HEK293 (cell line): ENCODE results near the gene SLC16A4.
"Not testable (repeated sequence)": the region's sequence is repeated elsewhere in the genome, so short reads cannot be mapped to it uniquely, and the experiment has no call there.

Source experiments
- CTCF ChIA-PET: fragments of 350-600 bp; formaldehyde crosslinking; extraction: SDS; loops from one replicate; lab custom pipeline; 2021; ENCODE audit warnings: antibody characterized with exemption; lab: Yijun Ruan, JAX
- POLR2A ChIA-PET: fragments of 300-600 bp; formaldehyde crosslinking; extraction: SDS; loops from one replicate; lab custom pipeline; 2020; ENCODE audit warnings: antibody characterized with exemption, inconsistent platforms; lab: Yijun Ruan, JAX
- H3K27ac ChIP-seq: fragments of 200-500 bp; sonication (Bioruptor generic); 2 replicates; pipeline ENCODE4 v1.5.1; 2014; ENCODE audit warnings: low read depth, low read length, control low read depth, inconsistent platforms; ENCODE audit errors: extremely low read depth
- H3K36me3 ChIP-seq, 2 experiments: fragments of 200-500 bp in 1 of 2; sonication (Bioruptor generic) in 1 of 2; 1 replicate in 1 of 2; 2 replicates in 1 of 2; pipeline ENCODE4 v1.5.1; 2014 to 2017; ENCODE audit warnings: inconsistent platforms in 2 of 2, low read length in 2 of 2; ENCODE audit not compliant: control insufficient read depth in 2 of 2, insufficient read depth in 1 of 2
- H3K4me1 ChIP-seq: fragments of 200-500 bp; sonication (Bioruptor generic); 2 replicates; pipeline ENCODE4 v1.5.1; 2014; ENCODE audit warnings: mild to moderate bottlenecking, low read length, inconsistent platforms; ENCODE audit not compliant: control insufficient read depth, insufficient read depth
- H3K4me3 ChIP-seq: 2 replicates; pipeline ENCODE4 v1.5.1; 2011; ENCODE audit warnings: low read depth, mild to moderate bottlenecking, control low read depth, low read length, moderate library complexity
- H3K9me3 ChIP-seq: fragments of 200-500 bp; sonication (Bioruptor generic); 2 replicates; pipeline ENCODE4 v1.5.1; 2014; ENCODE audit warnings: low read depth, low read length, inconsistent platforms; ENCODE audit not compliant: control insufficient read depth, insufficient read depth
- KLF10 ChIP-seq: fragments of 450-650 bp; IDR thresholded peaks from 2 replicates; pipeline ENCODE4 v1.5.1; 2018; ENCODE audit warnings: missing biosample characterization, mild to moderate bottlenecking, missing genetic modification characterization
- WT1 ChIP-seq: fragments of 450-650 bp; formaldehyde crosslinking; IDR thresholded peaks from 2 replicates; pipeline ENCODE4 v1.5.1; 2016; ENCODE audit warnings: missing biosample characterization, missing genetic modification characterization
- ZNF121 ChIP-seq: fragments of 450-650 bp; formaldehyde crosslinking; IDR thresholded peaks from 2 replicates; pipeline ENCODE4 v1.5.1; 2016; ENCODE audit warnings: missing biosample characterization, missing genetic modification characterization
- ZNF521 ChIP-seq: fragments of 450-650 bp; formaldehyde crosslinking; IDR thresholded peaks from 2 replicates; pipeline ENCODE4 v1.5.1; 2017; ENCODE audit warnings: missing biosample characterization, mild to moderate bottlenecking, missing genetic modification characterization
- ZNF560 ChIP-seq: fragments of 450-650 bp; formaldehyde crosslinking; IDR thresholded peaks from 2 replicates; pipeline ENCODE4 v1.5.1; 2017; ENCODE audit warnings: missing biosample characterization, missing genetic modification characterization, borderline replicate concordance
- ZNF610 ChIP-seq: fragments of 450-650 bp; formaldehyde crosslinking; IDR thresholded peaks from 2 replicates; pipeline ENCODE4 v1.5.1; 2016; ENCODE audit warnings: missing biosample characterization, missing genetic modification characterization, borderline replicate concordance
- ZNF785 ChIP-seq: fragments of 450-650 bp; formaldehyde crosslinking; IDR thresholded peaks from 2 replicates; pipeline ENCODE4 v1.5.1; 2016; ENCODE audit warnings: missing biosample characterization, missing genetic modification characterization
- ZSCAN23 ChIP-seq: fragments of 450-650 bp; formaldehyde crosslinking; IDR thresholded peaks from 2 replicates; pipeline ENCODE4 v1.5.1; 2016; ENCODE audit warnings: missing biosample characterization, missing genetic modification characterization
- TF ChIP-seq, protein P1 (sequence below): fragments of 450-650 bp; formaldehyde crosslinking; IDR thresholded peaks from 2 replicates; pipeline ENCODE4 v1.5.1; 2016; ENCODE audit warnings: missing biosample characterization, missing genetic modification characterization, borderline replicate concordance
- TF ChIP-seq, protein P2 (sequence below): sonication (generic); formaldehyde crosslinking; IDR thresholded peaks from 2 replicates; pipeline ENCODE4 v1.8.1; 2022; ENCODE audit warnings: mild to moderate bottlenecking, moderate library complexity, missing genetic modification reagents
- TF ChIP-seq, protein P3 (sequence below): fragments of 450-650 bp; formaldehyde crosslinking; IDR thresholded peaks from 2 replicates; pipeline ENCODE4 v1.5.1; 2016; ENCODE audit warnings: missing biosample characterization, missing genetic modification characterization
- TF ChIP-seq, protein P4 (sequence below): fragments of 450-650 bp; formaldehyde crosslinking; IDR thresholded peaks from 2 replicates; pipeline ENCODE4 v1.5.1; 2016; ENCODE audit warnings: missing biosample characterization, missing genetic modification characterization
- TF ChIP-seq, protein P5 (sequence below): fragments of 450-650 bp; formaldehyde crosslinking; conservative IDR thresholded peaks from 2 replicates; pipeline ENCODE4 v1.5.1; 2016; ENCODE audit warnings: low read depth, missing biosample characterization, missing genetic modification characterization

SLC16A4 gene

DNA sequence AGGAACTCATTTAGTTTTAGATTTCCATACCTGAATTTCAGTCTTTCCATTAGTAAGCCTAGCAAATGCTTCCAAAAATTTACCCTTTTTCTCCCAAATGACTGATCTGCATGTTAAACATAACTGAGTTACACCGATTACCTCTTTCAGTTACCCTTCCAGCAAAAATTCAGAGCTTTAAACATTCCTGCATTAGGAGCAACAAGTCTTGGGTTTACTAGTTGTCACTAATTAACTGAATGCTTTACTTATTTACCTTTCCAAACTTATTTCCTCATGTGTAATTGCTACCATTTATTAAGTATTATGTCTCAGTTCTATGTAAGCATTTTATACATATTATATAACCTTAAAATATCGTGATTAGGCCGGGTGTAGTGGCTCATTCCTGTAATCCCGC lies 13.6 kb upstream of the SLC16A4 start (continued):
- TF ChIP-seq, protein P1, sequence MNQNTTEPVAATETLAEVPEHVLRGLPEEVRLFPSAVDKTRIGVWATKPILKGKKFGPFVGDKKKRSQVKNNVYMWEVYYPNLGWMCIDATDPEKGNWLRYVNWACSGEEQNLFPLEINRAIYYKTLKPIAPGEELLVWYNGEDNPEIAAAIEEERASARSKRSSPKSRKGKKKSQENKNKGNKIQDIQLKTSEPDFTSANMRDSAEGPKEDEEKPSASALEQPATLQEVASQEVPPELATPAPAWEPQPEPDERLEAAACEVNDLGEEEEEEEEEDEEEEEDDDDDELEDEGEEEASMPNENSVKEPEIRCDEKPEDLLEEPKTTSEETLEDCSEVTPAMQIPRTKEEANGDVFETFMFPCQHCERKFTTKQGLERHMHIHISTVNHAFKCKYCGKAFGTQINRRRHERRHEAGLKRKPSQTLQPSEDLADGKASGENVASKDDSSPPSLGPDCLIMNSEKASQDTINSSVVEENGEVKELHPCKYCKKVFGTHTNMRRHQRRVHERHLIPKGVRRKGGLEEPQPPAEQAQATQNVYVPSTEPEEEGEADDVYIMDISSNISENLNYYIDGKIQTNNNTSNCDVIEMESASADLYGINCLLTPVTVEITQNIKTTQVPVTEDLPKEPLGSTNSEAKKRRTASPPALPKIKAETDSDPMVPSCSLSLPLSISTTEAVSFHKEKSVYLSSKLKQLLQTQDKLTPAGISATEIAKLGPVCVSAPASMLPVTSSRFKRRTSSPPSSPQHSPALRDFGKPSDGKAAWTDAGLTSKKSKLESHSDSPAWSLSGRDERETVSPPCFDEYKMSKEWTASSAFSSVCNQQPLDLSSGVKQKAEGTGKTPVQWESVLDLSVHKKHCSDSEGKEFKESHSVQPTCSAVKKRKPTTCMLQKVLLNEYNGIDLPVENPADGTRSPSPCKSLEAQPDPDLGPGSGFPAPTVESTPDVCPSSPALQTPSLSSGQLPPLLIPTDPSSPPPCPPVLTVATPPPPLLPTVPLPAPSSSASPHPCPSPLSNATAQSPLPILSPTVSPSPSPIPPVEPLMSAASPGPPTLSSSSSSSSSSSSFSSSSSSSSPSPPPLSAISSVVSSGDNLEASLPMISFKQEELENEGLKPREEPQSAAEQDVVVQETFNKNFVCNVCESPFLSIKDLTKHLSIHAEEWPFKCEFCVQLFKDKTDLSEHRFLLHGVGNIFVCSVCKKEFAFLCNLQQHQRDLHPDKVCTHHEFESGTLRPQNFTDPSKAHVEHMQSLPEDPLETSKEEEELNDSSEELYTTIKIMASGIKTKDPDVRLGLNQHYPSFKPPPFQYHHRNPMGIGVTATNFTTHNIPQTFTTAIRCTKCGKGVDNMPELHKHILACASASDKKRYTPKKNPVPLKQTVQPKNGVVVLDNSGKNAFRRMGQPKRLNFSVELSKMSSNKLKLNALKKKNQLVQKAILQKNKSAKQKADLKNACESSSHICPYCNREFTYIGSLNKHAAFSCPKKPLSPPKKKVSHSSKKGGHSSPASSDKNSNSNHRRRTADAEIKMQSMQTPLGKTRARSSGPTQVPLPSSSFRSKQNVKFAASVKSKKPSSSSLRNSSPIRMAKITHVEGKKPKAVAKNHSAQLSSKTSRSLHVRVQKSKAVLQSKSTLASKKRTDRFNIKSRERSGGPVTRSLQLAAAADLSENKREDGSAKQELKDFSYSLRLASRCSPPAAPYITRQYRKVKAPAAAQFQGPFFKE (tag by site-specific recombination) = no peak
- TF ChIP-seq, protein P2, sequence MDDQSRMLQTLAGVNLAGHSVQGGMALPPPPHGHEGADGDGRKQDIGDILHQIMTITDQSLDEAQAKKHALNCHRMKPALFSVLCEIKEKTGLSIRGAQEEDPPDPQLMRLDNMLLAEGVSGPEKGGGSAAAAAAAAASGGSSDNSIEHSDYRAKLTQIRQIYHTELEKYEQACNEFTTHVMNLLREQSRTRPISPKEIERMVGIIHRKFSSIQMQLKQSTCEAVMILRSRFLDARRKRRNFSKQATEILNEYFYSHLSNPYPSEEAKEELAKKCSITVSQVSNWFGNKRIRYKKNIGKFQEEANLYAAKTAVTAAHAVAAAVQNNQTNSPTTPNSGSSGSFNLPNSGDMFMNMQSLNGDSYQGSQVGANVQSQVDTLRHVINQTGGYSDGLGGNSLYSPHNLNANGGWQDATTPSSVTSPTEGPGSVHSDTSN = no peak

DNA sequence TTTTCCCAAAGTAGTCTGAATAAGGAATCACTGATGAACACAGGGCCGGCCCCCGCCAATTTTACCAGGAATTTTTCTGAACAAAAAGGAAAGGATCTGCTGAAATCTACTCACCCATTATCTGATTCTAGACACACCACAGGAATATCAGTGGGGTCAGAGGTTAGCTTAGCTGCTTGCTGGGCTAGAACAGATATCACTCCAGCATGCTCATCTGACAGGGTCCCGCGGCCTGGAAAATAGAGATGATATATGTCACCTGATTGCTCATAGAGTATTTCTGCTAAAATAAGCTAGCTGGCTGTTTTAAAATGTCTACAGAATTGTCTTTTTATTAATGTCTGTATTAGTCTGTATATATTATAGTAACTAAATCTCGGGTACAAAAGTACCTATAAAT lies 13.0 kb upstream of the SLC16A4 start:
- TF ChIP-seq WT1 (tag by site-specific recombination) (no peak), KLF10 (tag by site-specific recombination) (no peak), ZNF610 (tag by site-specific recombination) (no peak), ZNF785 (tag by site-specific recombination) (no peak), ZNF121 (tag by site-specific recombination) (no peak), ZNF521 (tag by site-specific recombination) (no peak), ZSCAN23 (tag by site-specific recombination) (no peak), ZNF560 (tag by site-specific recombination) (no peak)
- TF ChIP-seq, protein P3, sequence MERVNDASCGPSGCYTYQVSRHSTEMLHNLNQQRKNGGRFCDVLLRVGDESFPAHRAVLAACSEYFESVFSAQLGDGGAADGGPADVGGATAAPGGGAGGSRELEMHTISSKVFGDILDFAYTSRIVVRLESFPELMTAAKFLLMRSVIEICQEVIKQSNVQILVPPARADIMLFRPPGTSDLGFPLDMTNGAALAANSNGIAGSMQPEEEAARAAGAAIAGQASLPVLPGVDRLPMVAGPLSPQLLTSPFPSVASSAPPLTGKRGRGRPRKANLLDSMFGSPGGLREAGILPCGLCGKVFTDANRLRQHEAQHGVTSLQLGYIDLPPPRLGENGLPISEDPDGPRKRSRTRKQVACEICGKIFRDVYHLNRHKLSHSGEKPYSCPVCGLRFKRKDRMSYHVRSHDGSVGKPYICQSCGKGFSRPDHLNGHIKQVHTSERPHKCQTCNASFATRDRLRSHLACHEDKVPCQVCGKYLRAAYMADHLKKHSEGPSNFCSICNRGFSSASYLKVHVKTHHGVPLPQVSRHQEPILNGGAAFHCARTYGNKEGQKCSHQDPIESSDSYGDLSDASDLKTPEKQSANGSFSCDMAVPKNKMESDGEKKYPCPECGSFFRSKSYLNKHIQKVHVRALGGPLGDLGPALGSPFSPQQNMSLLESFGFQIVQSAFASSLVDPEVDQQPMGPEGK (tag by site-specific recombination) = no peak
- TF ChIP-seq, protein P4, sequence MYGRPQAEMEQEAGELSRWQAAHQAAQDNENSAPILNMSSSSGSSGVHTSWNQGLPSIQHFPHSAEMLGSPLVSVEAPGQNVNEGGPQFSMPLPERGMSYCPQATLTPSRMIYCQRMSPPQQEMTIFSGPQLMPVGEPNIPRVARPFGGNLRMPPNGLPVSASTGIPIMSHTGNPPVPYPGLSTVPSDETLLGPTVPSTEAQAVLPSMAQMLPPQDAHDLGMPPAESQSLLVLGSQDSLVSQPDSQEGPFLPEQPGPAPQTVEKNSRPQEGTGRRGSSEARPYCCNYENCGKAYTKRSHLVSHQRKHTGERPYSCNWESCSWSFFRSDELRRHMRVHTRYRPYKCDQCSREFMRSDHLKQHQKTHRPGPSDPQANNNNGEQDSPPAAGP (tag by site-specific recombination) = no peak
- TF ChIP-seq, protein P5, sequence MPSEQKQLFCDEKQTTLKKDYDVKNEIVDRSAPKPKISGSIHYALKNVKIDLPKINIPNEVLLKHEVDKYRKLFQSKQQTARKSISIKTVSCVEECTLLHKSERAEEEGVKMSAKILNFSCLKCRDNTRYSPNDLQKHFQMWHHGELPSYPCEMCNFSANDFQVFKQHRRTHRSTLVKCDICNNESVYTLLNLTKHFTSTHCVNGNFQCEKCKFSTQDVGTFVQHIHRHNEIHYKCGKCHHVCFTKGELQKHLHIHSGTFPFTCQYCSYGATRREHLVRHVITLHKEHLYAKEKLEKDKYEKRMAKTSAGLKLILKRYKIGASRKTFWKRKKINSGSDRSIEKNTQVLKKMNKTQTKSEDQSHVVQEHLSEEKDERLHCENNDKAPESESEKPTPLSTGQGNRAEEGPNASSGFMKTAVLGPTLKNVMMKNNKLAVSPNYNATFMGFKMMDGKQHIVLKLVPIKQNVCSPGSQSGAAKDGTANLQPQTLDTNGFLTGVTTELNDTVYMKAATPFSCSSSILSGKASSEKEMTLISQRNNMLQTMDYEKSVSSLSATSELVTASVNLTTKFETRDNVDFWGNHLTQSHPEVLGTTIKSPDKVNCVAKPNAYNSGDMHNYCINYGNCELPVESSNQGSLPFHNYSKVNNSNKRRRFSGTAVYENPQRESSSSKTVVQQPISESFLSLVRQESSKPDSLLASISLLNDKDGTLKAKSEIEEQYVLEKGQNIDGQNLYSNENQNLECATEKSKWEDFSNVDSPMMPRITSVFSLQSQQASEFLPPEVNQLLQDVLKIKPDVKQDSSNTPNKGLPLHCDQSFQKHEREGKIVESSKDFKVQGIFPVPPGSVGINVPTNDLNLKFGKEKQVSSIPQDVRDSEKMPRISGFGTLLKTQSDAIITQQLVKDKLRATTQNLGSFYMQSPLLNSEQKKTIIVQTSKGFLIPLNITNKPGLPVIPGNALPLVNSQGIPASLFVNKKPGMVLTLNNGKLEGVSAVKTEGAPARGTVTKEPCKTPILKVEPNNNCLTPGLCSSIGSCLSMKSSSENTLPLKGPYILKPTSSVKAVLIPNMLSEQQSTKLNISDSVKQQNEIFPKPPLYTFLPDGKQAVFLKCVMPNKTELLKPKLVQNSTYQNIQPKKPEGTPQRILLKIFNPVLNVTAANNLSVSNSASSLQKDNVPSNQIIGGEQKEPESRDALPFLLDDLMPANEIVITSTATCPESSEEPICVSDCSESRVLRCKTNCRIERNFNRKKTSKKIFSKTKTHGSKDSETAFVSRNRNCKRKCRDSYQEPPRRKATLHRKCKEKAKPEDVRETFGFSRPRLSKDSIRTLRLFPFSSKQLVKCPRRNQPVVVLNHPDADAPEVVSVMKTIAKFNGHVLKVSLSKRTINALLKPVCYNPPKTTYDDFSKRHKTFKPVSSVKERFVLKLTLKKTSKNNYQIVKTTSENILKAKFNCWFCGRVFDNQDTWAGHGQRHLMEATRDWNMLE (tag by site-specific recombination) = no peak
- Histone ChIP-seq H3K9me3 (no peaks in the 10 kb centered on the region), H3K36me3 (peaks cover 44 to 69% of the 10 kb centered on the region in 2 experiments), H3K4me1 (no peaks in the 10 kb centered on the region), H3K4me3 (no peak overlapping the region), H3K27ac (no peak overlapping the region)
- ChIA-PET POLR2A (no interaction called here), CTCF (interaction anchor here (0.6 to 3.7 kb wide), 3 partner anchors 9 to 196 kb away, joined by 3 to 9 read pairs (median 7); no protein-coding TSS in a partner anchor)

DNA sequence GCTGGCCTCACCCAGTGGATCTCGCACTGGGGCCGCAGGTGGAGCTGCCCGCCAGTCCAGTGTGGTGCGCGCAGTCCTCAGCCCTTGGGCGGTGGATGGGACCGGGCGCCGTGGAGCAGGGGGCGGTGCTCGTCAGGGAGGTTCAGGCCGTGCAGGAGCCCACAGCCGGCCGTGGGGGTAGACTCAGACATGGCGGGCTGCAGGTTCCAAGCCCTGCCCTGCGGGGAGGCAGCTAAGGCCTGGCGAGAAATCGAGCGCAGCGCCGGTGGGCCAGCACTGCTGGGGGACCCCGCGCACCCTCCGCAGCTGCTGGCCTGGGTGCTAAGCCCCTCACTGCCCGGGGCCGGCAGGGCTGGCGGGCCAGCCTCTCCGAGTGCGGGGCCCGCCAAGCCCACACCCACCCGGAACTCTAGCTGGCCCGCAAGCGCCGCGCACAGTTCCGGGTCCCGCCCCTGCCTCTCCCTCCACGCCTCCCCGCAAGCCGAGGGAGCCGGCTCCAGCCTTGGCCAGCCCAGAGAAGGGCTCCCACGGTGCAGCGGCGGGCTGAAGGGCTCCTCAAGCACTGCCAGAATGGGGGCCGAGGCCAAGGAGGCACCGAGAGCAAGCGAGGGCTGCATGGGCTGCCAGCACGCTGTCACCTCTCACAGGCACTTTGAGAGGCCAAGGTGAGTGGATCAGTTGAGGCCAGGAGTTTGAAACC lies 5.6 kb upstream of the SLC16A4 start:
- H3K27ac ChIP-seq, CTCF ChIA-PET, POLR2A ChIA-PET, H3K4me3 ChIP-seq, H3K4me1 ChIP-seq, H3K9me3 ChIP-seq: not testable (repeated sequence)
- H3K36me3 ChIP-seq = peaks cover 27 to 50% of the 10 kb centered on the region in 2 experiments; a peak in 2 of 3 replicates
